HEK293 (cell line): ENCODE results near the gene GRIN2A.

ENCODE experiments used
- CTCF ChIA-PET: fragments of 350-600 bp; formaldehyde crosslinking; extraction: SDS; loops from one replicate; lab custom pipeline; 2021; ENCODE audit warnings: antibody characterized with exemption; lab: Yijun Ruan, JAX
- POLR2A ChIA-PET: fragments of 300-600 bp; formaldehyde crosslinking; extraction: SDS; loops from one replicate; lab custom pipeline; 2020; ENCODE audit warnings: antibody characterized with exemption, inconsistent platforms; lab: Yijun Ruan, JAX
- H3K27ac ChIP-seq: fragments of 200-500 bp; sonication (Bioruptor generic); 2 replicates; pipeline ENCODE4 v1.5.1; 2014; ENCODE audit warnings: low read depth, low read length, control low read depth, inconsistent platforms; ENCODE audit errors: extremely low read depth
- H3K36me3 ChIP-seq, 2 experiments: fragments of 200-500 bp in 1 of 2; sonication (Bioruptor generic) in 1 of 2; 1 replicate in 1 of 2; 2 replicates in 1 of 2; pipeline ENCODE4 v1.5.1; 2014 to 2017; ENCODE audit warnings: inconsistent platforms in 2 of 2, low read length in 2 of 2; ENCODE audit not compliant: control insufficient read depth in 2 of 2, insufficient read depth in 1 of 2
- H3K4me1 ChIP-seq: fragments of 200-500 bp; sonication (Bioruptor generic); 2 replicates; pipeline ENCODE4 v1.5.1; 2014; ENCODE audit warnings: mild to moderate bottlenecking, low read length, inconsistent platforms; ENCODE audit not compliant: control insufficient read depth, insufficient read depth
- H3K4me3 ChIP-seq: 2 replicates; pipeline ENCODE4 v1.5.1; 2011; ENCODE audit warnings: low read depth, mild to moderate bottlenecking, control low read depth, low read length, moderate library complexity
- H3K9me3 ChIP-seq: fragments of 200-500 bp; sonication (Bioruptor generic); 2 replicates; pipeline ENCODE4 v1.5.1; 2014; ENCODE audit warnings: low read depth, low read length, inconsistent platforms; ENCODE audit not compliant: control insufficient read depth, insufficient read depth
- MEIS1 ChIP-seq: sonication (generic); formaldehyde crosslinking; IDR thresholded peaks from 2 replicates; pipeline ENCODE4 v1.8.1; 2022; ENCODE audit warnings: missing genetic modification reagents, mild to moderate bottlenecking, borderline replicate concordance
- MZF1 ChIP-seq: fragments of 450-650 bp; formaldehyde crosslinking; IDR thresholded peaks from 2 replicates; pipeline ENCODE4 v1.5.1; 2017; ENCODE audit warnings: missing biosample characterization, missing genetic modification characterization, borderline replicate concordance
- REPIN1 ChIP-seq: fragments of 450-650 bp; formaldehyde crosslinking; IDR thresholded peaks from 2 replicates; pipeline ENCODE4 v1.5.1; 2017; ENCODE audit warnings: missing biosample characterization, missing genetic modification characterization, low read depth
- SCRT1 ChIP-seq: fragments of 450-650 bp; formaldehyde crosslinking; IDR thresholded peaks from 2 replicates; pipeline ENCODE4 v1.5.1; 2016; ENCODE audit warnings: missing biosample characterization, missing genetic modification characterization, borderline replicate concordance
- ZBTB48 ChIP-seq: fragments of 450-650 bp; formaldehyde crosslinking; IDR thresholded peaks from 2 replicates; pipeline ENCODE4 v1.5.1; 2016; ENCODE audit warnings: missing biosample characterization, missing genetic modification characterization
- ZNF10 ChIP-seq: fragments of 450-650 bp; formaldehyde crosslinking; IDR thresholded peaks from 2 replicates; pipeline ENCODE4 v1.5.1; 2017; ENCODE audit warnings: missing biosample characterization, missing genetic modification characterization
- ZNF132 ChIP-seq: fragments of 450-650 bp; formaldehyde crosslinking; IDR thresholded peaks from 2 replicates; pipeline ENCODE4 v1.5.1; 2017; ENCODE audit warnings: missing biosample characterization, missing genetic modification characterization, borderline replicate concordance
- ZNF133 ChIP-seq: fragments of 450-650 bp; formaldehyde crosslinking; IDR thresholded peaks from 2 replicates; pipeline ENCODE4 v1.5.1; 2016; ENCODE audit warnings: missing biosample characterization, missing genetic modification characterization
- ZNF175 ChIP-seq: fragments of 450-650 bp; formaldehyde crosslinking; IDR thresholded peaks from 2 replicates; pipeline ENCODE4 v1.5.1; 2016; ENCODE audit warnings: missing biosample characterization, missing genetic modification characterization
- ZNF24 ChIP-seq: fragments of 450-650 bp; formaldehyde crosslinking; IDR thresholded peaks from 2 replicates; pipeline ENCODE4 v1.5.1; 2016; ENCODE audit warnings: missing biosample characterization, missing genetic modification characterization
- ZNF292 ChIP-seq: fragments of 450-650 bp; formaldehyde crosslinking; IDR thresholded peaks from 2 replicates; pipeline ENCODE4 v1.5.1; 2016; ENCODE audit warnings: low read depth, missing biosample characterization, missing genetic modification characterization, borderline replicate concordance
- ZNF514 ChIP-seq: fragments of 450-650 bp; formaldehyde crosslinking; IDR thresholded peaks from 2 replicates; pipeline ENCODE4 v1.5.1; 2016; ENCODE audit warnings: missing biosample characterization, missing genetic modification characterization
- ZNF626 ChIP-seq: fragments of 450-650 bp; sonication (Bioruptor Pico); formaldehyde crosslinking; IDR thresholded peaks from 2 replicates; pipeline ENCODE4 v1.5.1; 2018; ENCODE audit warnings: missing biosample characterization, missing genetic modification characterization, inconsistent platforms
- ZNF677 ChIP-seq: fragments of 450-650 bp; IDR thresholded peaks from 2 replicates; pipeline ENCODE4 v1.5.0; 2018; ENCODE audit warnings: missing biosample characterization, mild to moderate bottlenecking, missing genetic modification characterization, moderate library complexity
- ZSCAN16 ChIP-seq: fragments of 450-650 bp; formaldehyde crosslinking; IDR thresholded peaks from 2 replicates; pipeline ENCODE4 v1.5.1; 2016; ENCODE audit warnings: missing biosample characterization, missing genetic modification characterization
- TF ChIP-seq, protein P1 (sequence below): fragments of 450-650 bp; formaldehyde crosslinking; IDR thresholded peaks from 2 replicates; pipeline ENCODE4 v1.5.1; 2016; ENCODE audit warnings: missing biosample characterization, missing genetic modification characterization, low read depth
- TF ChIP-seq, protein P2 (sequence below): fragments of 450-650 bp; formaldehyde crosslinking; IDR thresholded peaks from 2 replicates; pipeline ENCODE4 v1.5.0; 2017; ENCODE audit warnings: missing biosample characterization, missing genetic modification characterization, borderline replicate concordance
- TF ChIP-seq, protein P3 (sequence below): fragments of 450-650 bp; formaldehyde crosslinking; IDR thresholded peaks from 2 replicates; pipeline ENCODE4; 2016; ENCODE audit warnings: missing biosample characterization, missing genetic modification characterization
- TF ChIP-seq, protein P4 (sequence below): fragments of 450-650 bp; formaldehyde crosslinking; optimal IDR thresholded peaks from 2 replicates; pipeline ENCODE3; 2016; ENCODE audit warnings: missing biosample characterization, mild to moderate bottlenecking, missing genetic modification characterization

The GRIN2A gene

DNA sequence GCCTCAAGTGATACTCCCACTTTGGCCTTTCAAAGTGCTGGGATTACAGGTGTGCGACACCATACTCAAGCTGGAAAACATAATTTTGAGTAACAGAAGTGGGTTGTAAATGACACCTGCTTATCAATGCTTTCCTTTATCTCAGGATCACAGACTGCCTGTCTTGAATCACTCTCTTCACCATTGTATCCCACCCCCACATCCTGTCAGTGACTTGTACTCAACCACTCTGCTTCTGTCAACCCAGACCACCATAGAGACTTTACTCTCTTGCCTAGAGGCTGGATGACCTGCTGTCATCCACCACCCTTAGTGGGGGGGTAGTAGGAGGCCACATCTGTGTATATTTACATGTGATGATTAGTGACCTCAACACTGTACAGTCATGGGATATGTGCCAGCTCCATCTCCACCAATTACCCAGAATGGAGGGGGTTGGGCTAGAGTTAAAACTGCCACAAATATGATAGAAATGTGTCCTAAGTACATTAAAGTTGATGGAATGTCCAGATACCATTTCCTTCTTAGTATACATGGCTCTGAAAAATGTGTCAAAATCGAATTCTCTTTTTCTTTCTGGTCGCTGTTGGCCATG, 338.7 kb downstream of the GRIN2A start:
- Histone ChIP-seq H3K36me3 (no peaks in the 10 kb centered on the region), H3K4me3 (no peak overlapping the region), H3K9me3 (no peaks in the 10 kb centered on the region), H3K4me1 (no peaks in the 10 kb centered on the region), H3K27ac (no peak overlapping the region)
- TF ChIP-seq, protein P1, sequence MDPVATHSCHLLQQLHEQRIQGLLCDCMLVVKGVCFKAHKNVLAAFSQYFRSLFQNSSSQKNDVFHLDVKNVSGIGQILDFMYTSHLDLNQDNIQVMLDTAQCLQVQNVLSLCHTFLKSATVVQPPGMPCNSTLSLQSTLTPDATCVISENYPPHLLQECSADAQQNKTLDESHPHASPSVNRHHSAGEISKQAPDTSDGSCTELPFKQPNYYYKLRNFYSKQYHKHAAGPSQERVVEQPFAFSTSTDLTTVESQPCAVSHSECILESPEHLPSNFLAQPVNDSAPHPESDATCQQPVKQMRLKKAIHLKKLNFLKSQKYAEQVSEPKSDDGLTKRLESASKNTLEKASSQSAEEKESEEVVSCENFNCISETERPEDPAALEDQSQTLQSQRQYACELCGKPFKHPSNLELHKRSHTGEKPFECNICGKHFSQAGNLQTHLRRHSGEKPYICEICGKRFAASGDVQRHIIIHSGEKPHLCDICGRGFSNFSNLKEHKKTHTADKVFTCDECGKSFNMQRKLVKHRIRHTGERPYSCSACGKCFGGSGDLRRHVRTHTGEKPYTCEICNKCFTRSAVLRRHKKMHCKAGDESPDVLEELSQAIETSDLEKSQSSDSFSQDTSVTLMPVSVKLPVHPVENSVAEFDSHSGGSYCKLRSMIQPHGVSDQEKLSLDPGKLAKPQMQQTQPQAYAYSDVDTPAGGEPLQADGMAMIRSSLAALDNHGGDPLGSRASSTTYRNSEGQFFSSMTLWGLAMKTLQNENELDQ (tag by site-specific recombination): no peak
- TF ChIP-seq ZSCAN16 (tag by site-specific recombination) (no peak), ZNF175 (tag by site-specific recombination) (no peak), ZNF132 (tag by site-specific recombination) (no peak), ZNF133 (tag by site-specific recombination) (no peak), ZNF10 (tag by site-specific recombination) (no peak), MEIS1 (CRISPR knock-in tag) (no peak), MZF1 (no peak), ZNF24 (tag by site-specific recombination) (no peak)
- TF ChIP-seq, protein P2, sequence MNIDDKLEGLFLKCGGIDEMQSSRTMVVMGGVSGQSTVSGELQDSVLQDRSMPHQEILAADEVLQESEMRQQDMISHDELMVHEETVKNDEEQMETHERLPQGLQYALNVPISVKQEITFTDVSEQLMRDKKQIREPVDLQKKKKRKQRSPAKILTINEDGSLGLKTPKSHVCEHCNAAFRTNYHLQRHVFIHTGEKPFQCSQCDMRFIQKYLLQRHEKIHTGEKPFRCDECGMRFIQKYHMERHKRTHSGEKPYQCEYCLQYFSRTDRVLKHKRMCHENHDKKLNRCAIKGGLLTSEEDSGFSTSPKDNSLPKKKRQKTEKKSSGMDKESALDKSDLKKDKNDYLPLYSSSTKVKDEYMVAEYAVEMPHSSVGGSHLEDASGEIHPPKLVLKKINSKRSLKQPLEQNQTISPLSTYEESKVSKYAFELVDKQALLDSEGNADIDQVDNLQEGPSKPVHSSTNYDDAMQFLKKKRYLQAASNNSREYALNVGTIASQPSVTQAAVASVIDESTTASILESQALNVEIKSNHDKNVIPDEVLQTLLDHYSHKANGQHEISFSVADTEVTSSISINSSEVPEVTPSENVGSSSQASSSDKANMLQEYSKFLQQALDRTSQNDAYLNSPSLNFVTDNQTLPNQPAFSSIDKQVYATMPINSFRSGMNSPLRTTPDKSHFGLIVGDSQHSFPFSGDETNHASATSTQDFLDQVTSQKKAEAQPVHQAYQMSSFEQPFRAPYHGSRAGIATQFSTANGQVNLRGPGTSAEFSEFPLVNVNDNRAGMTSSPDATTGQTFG (tag by site-specific recombination): no peak
- TF ChIP-seq, protein P3, sequence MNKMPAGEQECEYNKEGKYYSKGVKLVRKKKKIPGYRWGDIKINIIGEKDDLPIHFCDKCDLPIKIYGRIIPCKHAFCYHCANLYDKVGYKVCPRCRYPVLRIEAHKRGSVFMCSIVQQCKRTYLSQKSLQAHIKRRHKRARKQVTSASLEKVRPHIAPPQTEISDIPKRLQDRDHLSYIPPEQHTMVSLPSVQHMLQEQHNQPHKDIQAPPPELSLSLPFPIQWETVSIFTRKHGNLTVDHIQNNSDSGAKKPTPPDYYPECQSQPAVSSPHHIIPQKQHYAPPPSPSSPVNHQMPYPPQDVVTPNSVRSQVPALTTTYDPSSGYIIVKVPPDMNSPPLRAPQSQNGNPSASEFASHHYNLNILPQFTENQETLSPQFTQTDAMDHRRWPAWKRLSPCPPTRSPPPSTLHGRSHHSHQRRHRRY (tag by site-specific recombination): no peak
- TF ChIP-seq, protein P4, sequence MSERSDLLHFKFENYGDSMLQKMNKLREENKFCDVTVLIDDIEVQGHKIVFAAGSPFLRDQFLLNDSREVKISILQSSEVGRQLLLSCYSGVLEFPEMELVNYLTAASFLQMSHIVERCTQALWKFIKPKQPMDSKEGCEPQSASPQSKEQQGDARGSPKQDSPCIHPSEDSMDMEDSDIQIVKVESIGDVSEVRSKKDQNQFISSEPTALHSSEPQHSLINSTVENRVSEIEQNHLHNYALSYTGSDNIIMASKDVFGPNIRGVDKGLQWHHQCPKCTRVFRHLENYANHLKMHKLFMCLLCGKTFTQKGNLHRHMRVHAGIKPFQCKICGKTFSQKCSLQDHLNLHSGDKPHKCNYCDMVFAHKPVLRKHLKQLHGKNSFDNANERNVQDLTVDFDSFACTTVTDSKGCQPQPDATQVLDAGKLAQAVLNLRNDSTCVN: no peak
- POLR2A ChIA-PET: no interaction called here
- CTCF ChIA-PET: no interaction called here

DNA sequence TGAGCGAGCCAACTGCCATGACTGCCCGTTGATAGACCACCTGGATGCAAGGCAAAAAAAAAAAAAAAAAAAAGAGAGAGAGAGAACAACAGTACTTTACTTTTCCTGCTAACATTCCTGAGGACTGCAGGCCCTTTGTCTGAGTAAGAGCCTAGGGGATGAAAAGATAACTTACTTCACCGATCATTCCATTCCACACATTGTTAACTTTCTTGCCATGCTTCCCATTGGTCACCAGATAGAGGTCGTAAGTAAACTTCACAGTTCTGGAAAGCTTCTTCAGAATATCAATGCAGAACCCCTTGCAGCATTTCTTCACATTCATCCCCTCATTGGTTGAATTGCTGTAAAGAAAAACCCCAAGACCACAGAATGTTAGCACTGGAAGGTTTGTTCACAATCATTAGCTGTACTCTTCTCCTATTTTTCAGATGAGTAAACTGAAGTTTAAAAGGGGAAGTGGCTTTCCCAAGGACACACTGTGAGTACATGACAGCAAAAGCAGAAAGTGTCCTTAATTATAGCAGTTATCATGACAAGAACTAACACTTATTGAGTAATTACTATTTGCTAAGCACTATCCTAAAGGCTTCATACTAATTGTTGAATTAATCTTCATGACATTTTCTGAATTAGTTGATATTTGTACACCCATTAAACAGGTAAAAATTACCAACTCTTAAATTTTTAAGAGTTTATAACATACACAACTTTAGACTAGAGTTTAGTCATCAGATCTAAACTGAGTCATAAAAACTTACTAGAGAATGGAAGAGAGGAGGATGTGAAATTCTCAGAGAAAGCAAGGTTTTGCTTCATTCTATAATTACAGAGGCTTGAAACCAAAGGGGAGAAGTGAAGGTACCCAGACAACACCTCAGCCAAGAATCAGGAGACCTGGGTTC, 341.2 kb downstream of the GRIN2A start:
- CTCF ChIA-PET: interaction anchor here (0.6 kb wide), 1 partner anchor 474 kb away, joined by 3 read pairs; no protein-coding TSS in a partner anchor
- TF ChIP-seq ZNF292 (tag by site-specific recombination) (no peak), ZNF514 (tag by site-specific recombination) (no peak), ZNF626 (tag by site-specific recombination) (no peak), SCRT1 (tag by site-specific recombination) (no peak), ZBTB48 (tag by site-specific recombination) (no peak), ZNF677 (no peak), REPIN1 (tag by site-specific recombination) (no peak)
- TF ChIP-seq, protein P4: no peak

More for the DNA sequence above, 341.2 kb downstream of the GRIN2A start:
- POLR2A ChIA-PET: no interaction called here
- H3K4me3 ChIP-seq: no peak overlapping the region
- no peaks in the 10 kb centered on the region for H3K36me3 ChIP-seq
- no peak overlapping the region for H3K27ac ChIP-seq
- no peaks in the 10 kb centered on the region for H3K9me3 ChIP-seq
- H3K4me1 ChIP-seq: no peaks in the 10 kb centered on the region
